K562 (cell line): ENCODE measurements around the gene ITPKA. TPM values are rescaled to one million over a fixed set of nuclear protein-coding genes. Genes with fewer than 3 reads are reported as not detected.

Source experiments
- ATAC-seq: fragments of 200-7000 bp; cut with Tn5 transposase; 3 replicates; pipeline ENCODE4 v1.9.1; 2020; ENCODE audit warnings: moderate library complexity
- BruUV-seq: library from RNA; stranded (reverse); fragments of 400-500 nt; replicated peaks from 2 replicates; lab custom pipeline; 2021; lab: Mats Ljungman, UMichigan
- CTCF ChIA-PET: fragments of 300-600 bp; formaldehyde crosslinking; extraction: SDS; loops from one replicate; lab custom pipeline; 2021; ENCODE audit warnings: low intra/inter-chr PET ratio; lab: Yijun Ruan, JAX
- POLR2A ChIA-PET: fragments of 300-600, 350-650 bp; sonication (Branson Sonifier 250); formaldehyde crosslinking; extraction: SDS; loops from one replicate; lab custom pipeline; 2021; ENCODE audit warnings: antibody characterized with exemption, inconsistent platforms; lab: Yijun Ruan, JAX
- DNase-seq, 4 experiments: peaks; one replicate each; pipeline versions ENCODE4 v3.0.0 to v3.0.0-alpha.2; 2011 to 2018; ENCODE audit warnings: low spot score in 3 of 4, mixed read lengths in 3 of 4; ENCODE audit errors: extremely low read depth in 1 of 4
- FAIRE-seq: peaks from 2 replicates; lab custom pipeline; 2011; peaks lifted over from hg19 to GRCh38; lab: Jason Lieb, UNC
- H2AFZ ChIP-seq: 2 replicates; pipeline ENCODE4 v1.6.0; 2011; ENCODE audit warnings: low read depth, low read length, control low read depth, inconsistent platforms
- H3K27ac ChIP-seq: fragments of 200-600 bp; 3 replicates; pipeline ENCODE4 v1.8.0; 2011; ENCODE audit warnings: low read depth, mild to moderate bottlenecking, control low read depth, inconsistent platforms, low read length, moderate library complexity, mixed read lengths; ENCODE audit errors: extremely low read depth
- H3K27me3 ChIP-seq, 2 experiments: fragments of 300-600 bp in 1 of 2; 2 replicates in 1 of 2; 3 replicates in 1 of 2; pipeline versions ENCODE4 v1.6.0 to v1.8.0; 2011; ENCODE audit warnings: inconsistent platforms in 2 of 2, low read length in 2 of 2, mild to moderate bottlenecking in 1 of 2, mixed read lengths in 1 of 2, moderate library complexity in 1 of 2; ENCODE audit not compliant: control insufficient read depth in 2 of 2, insufficient read depth in 2 of 2
- H3K36me3 ChIP-seq: fragments of 300-600 bp; 3 replicates; pipeline ENCODE4 v1.8.0; 2011; ENCODE audit warnings: mild to moderate bottlenecking, low read length, inconsistent platforms; ENCODE audit not compliant: control insufficient read depth, insufficient read depth
- H3K4me1 ChIP-seq, 2 experiments: fragments of 200-600 bp in 1 of 2; replicated peaks in 1 of 2; 2 replicates in 1 of 2; 3 replicates in 1 of 2; pipeline versions ENCODE4 v1.5.1 to v1.8.0; 2011; ENCODE audit warnings: inconsistent platforms in 2 of 2, low read length in 2 of 2, mild to moderate bottlenecking in 1 of 2, mixed read lengths in 1 of 2, moderate library complexity in 1 of 2; ENCODE audit not compliant: control insufficient read depth in 2 of 2, insufficient read depth in 2 of 2
- H3K4me2 ChIP-seq: 2 replicates; pipeline ENCODE4 v1.6.1; 2011; ENCODE audit warnings: low read length, control low read depth, inconsistent platforms, mixed read lengths; ENCODE audit not compliant: insufficient read depth
- H3K4me3 ChIP-seq: fragments of 200-600 bp; sonication (generic), shearing (Covaris generic); 2 replicates; pipeline ENCODE4 v1.5.1; 2016; ENCODE audit warnings: control low read depth, inconsistent platforms
- H3K79me2 ChIP-seq: fragments of 200-600 bp; 3 replicates; pipeline ENCODE4 v1.8.0; 2011; ENCODE audit warnings: low read length, inconsistent platforms; ENCODE audit not compliant: control insufficient read depth, insufficient read depth
- H3K9ac ChIP-seq, 2 experiments: 2 replicates each; pipeline versions ENCODE4 v1.6.0 to v1.6.1; 2011; ENCODE audit warnings: low read depth in 2 of 2, low read length in 2 of 2, control low read depth in 1 of 2, inconsistent platforms in 1 of 2, mild to moderate bottlenecking in 1 of 2, mixed read lengths in 1 of 2; ENCODE audit not compliant: insufficient read depth in 1 of 2
- H3K9me1 ChIP-seq: one replicate; pipeline ENCODE4 v1.6.0; 2011; ENCODE audit warnings: inconsistent platforms, mild to moderate bottlenecking, low read length, moderate library complexity; ENCODE audit not compliant: control insufficient read depth, insufficient read depth
- H3K9me3 ChIP-seq: replicated peaks from 2 replicates; pipeline ENCODE4 v1.5.1; 2011; ENCODE audit warnings: low read depth, low read length, inconsistent platforms; ENCODE audit not compliant: control insufficient read depth, insufficient read depth
- H4K20me1 ChIP-seq: replicated peaks from 2 replicates; pipeline ENCODE4 v1.6.1; 2011; ENCODE audit warnings: low read length, inconsistent platforms, mixed read lengths; ENCODE audit not compliant: control insufficient read depth, insufficient read depth
- CREB1 ChIP-seq, 2 experiments: sonication (generic) in 1 of 2; formaldehyde crosslinking in 1 of 2; IDR thresholded peaks; 2 replicates each; pipeline versions ENCODE4 v1.6.1 to v1.8.0; 2012 to 2022; ENCODE audit warnings: inconsistent platforms in 1 of 2, mild to moderate bottlenecking in 1 of 2, missing genetic modification reagents in 1 of 2, moderate library complexity in 1 of 2
- MEF2A ChIP-seq: IDR thresholded peaks from 2 replicates; pipeline ENCODE4 v1.6.1; 2011; ENCODE audit warnings: low read depth, mild to moderate bottlenecking, low read length, moderate library complexity; ENCODE audit not compliant: control insufficient read depth
- POLR2G ChIP-seq: fragments of 200-400 bp; formaldehyde crosslinking; IDR thresholded peaks from 2 replicates; pipeline ENCODE4 v1.6.1; 2017; ENCODE audit warnings: low read depth, mild to moderate bottlenecking, antibody characterized with exemption, low read length, moderate library complexity
- ZNF143 ChIP-seq: sonication (generic); formaldehyde crosslinking; IDR thresholded peaks from 2 replicates; pipeline ENCODE4 v1.9.0; 2022; ENCODE audit warnings: mild to moderate bottlenecking, missing genetic modification reagents
- whole genome bisulfite sequencing: fragments of 100-300 bp; shearing (Covaris generic); methylation state at CpG from one replicate; pipeline ENCODE4 v1.1.6; 2016; ENCODE audit warnings: low coverage, mixed read lengths; ENCODE audit not compliant: insufficient coverage; ENCODE audit errors: missing lambda C conversion rate; 5-methylcytosine and 5-hydroxymethylcytosine counted together
- in situ Hi-C: fragments of 300-500 bp; cut with MboI; formaldehyde crosslinking; loops from 4 replicates; pipeline ENCODE4 v1.15.0; 2018; ENCODE audit warnings: inconsistent platforms, mixed read lengths
- intact Hi-C: fragments of 100-400 bp; cut with micrococcal nuclease; formaldehyde crosslinking; loops from 2 replicates; pipeline ENCODE4 v1.14.2; 2022
- polyA plus RNA-seq, 8 experiments: library from polyadenylated mRNA; depleted of rRNA in 4 of 8; stranded (reverse) in 5 of 8; unstranded in 3 of 8; fragments of >200 nt; fragmentation: Nextera tagmentation in 2 of 8; fragmentation: Illumina TruSeq in 1 of 8; extraction: Ambion mirVana in 2 of 8; extraction: Trizol in 1 of 8; gene quantifications; 2 replicates each; pipeline versions ENCODE4 v1.2.1 to v1.2.3, GENCODE V29; 2011 to 2014; ENCODE audit warnings: inconsistent platforms in 1 of 8, missing spikeins in 1 of 8
- total RNA-seq, 7 experiments: library from RNA; depleted of rRNA in 6 of 7; stranded (reverse); fragments of >200 nt in 6 of 7; fragmentation: Illumina TruSeq in 2 of 7; extraction: Trizol in 2 of 7; gene quantifications; 2 replicates each; pipeline versions ENCODE4 v1.2.1 to v1.2.3, GENCODE V29; 2011 to 2021; ENCODE audit warnings: low replicate concordance in 1 of 7

ITPKA gene
- total and polyA plus RNA-seq, 9 of the 15 experiments (the other 6 are each of a cell fraction or from before 2014, with no cell fraction given) = 0.14 to 68.4 (median 11.5) TPM

DNA sequence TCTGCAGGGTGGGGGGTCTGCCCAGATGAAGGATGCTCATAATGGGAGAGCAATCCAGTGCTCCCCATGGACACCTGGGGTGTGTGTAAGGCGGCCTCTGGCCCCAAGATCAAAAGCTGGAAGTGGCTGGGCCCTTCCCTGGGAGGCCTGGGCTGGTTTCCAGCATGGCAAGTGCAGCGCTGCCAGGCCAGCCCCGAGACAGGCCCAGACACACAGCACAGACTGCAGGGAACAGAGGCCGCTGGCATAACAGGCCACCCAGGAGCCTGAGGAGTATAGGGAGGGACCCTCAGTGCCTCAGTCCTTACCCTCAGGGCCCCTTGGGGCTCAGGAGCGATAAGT lies 10.0 kb downstream of the ITPKA start (continued):
- no peak for TF ChIP-seq MEF2A
- TF ChIP-seq ZNF143 (CRISPR knock-in tag) = no peak

DNA sequence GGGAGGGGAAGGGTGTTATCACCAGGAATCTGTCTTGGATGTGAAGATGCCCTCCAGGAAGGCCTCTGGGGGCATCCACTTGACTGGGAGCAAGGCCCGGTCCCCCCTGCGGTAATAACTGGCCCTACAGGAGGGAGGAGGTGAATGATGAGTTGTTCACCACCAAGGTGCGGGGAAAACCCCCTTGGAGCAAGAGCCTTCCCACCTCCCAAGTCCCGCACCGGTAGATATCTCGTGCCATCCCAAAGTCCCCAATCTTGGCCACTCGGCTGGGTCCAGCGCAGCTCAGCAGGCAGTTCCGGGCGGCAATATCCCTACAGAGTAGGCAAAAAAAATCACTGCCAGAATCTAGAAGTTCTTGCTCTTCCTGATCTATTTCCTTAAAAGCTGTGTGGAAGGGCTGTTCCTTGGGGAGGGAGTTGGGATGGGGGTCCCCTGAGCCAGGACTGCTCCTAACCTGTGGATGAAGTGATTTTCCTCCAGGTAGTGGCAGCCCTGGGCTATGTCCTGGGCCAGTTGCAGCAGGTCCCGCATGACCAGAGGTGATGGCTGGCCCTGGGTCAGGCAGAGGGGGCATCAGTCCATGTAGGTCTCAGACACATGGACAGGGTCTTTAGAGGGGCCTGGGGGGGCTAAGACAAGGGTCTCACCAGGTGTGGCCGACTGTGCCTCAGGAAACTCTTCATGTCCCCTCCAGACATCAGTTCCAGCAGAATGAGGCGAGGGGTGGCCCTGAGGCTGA lies 11.2 kb downstream of the ITPKA start:
- FAIRE-seq (no peak), DNase-seq (no peak), ATAC-seq (peak; percentile 14)
- H3K27me3 ChIP-seq = no peaks in the 10 kb centered on the region
- no peak overlapping the region for H2AFZ ChIP-seq
- no peaks in the 10 kb centered on the region for H3K79me2 ChIP-seq
- peak overlapping the region in 1 of 2 experiments; percentile 9; a peak in 1 of 4 replicates for H3K9ac ChIP-seq
- ChIA-PET CTCF (no interaction called here), POLR2A (interaction anchor here (0.6 to 0.9 kb wide), 2 partner anchors 15 to 560 kb away, joined by 3 read pairs; no protein-coding TSS in a partner anchor)
- intact Hi-C loops (no loop called here), in situ Hi-C loops (no loop called here)
- H3K4me1 ChIP-seq = no peaks in the 10 kb centered on the region; a peak in 1 of 5 replicates
- BruUV-seq = no TSS peak
- H3K36me3 ChIP-seq = peaks cover 24% of the 10 kb centered on the region; the same call in 2 of the 3 replicates
- no peaks in the 10 kb centered on the region for H4K20me1 ChIP-seq
- H3K9me3 ChIP-seq = no peaks in the 10 kb centered on the region
- H3K4me2 ChIP-seq = no peak overlapping the region
- TF ChIP-seq POLR2G (peak; percentile 32; the same call in 1 of the 2 replicates), CREB1 (IDR thresholded peaks at IDR 0.05) (no peak), CREB1 (CRISPR knock-in tag; IDR thresholded peaks at IDR 0.05) (no peak)
- no peaks in the 10 kb centered on the region for H3K9me1 ChIP-seq
- H3K27ac ChIP-seq = no peak overlapping the region
- H3K4me3 ChIP-seq = no peak overlapping the region
- 84% methylated on average over 13 of the region's 13 CpGs for WGBS
